PC-9 (cell line): Measurements from ENCODE around the gene RCBTB2. TPM values are rescaled to one million over a fixed set of nuclear protein-coding genes. Genes with fewer than 3 reads are reported as not detected.

ENCODE experiments used
- BruUV-seq: library from RNA; stranded (reverse); fragments of 400-500 nt; replicated peaks from 2 replicates; lab custom pipeline; 2021; lab: Mats Ljungman, UMichigan
- CTCF ChIA-PET: fragments of 300-600 bp; sonication (Branson Sonifier 250); formaldehyde crosslinking; loops from one replicate; lab custom pipeline; 2022; ENCODE audit warnings: antibody characterized with exemption; lab: Charles Lee
- POLR2A ChIA-PET: fragments of 300-600 bp; sonication (Branson Sonifier 250); formaldehyde crosslinking; loops from one replicate; lab custom pipeline; 2022; ENCODE audit warnings: antibody characterized with exemption; ENCODE audit not compliant: unreplicated experiment; lab: Charles Lee
- DNase-seq, 2 experiments: peaks; one replicate each; pipeline versions ENCODE4 v3.0.0 to v3.0.0-alpha.2; 2015 to 2022; ENCODE audit warnings: mixed read lengths in 1 of 2
- H2AFZ ChIP-seq: fragments of 200-600 bp; sonication (generic); 2 replicates; pipeline ENCODE4 v1.8.1; 2017; ENCODE audit warnings: antibody characterized with exemption
- H3F3A ChIP-seq: fragments of 200-600 bp; sonication (generic); 2 replicates; pipeline ENCODE4 v1.8.1; 2017; ENCODE audit warnings: antibody characterized with exemption, mild to moderate bottlenecking, low read depth; ENCODE audit not compliant: insufficient read depth
- H3K27ac ChIP-seq: fragments of 200-600 bp; sonication (generic); 2 replicates; pipeline ENCODE4 v1.6.1; 2016; ENCODE audit warnings: mixed run types
- H3K27me3 ChIP-seq: fragments of 200-600 bp; sonication (generic); 2 replicates; pipeline ENCODE4 v1.6.1; 2016; ENCODE audit warnings: low read depth, mixed run types; ENCODE audit not compliant: insufficient read depth
- H3K36me3 ChIP-seq: fragments of 200-600 bp; sonication (generic); 2 replicates; pipeline ENCODE4 v1.6.1; 2016; ENCODE audit warnings: low read depth, mixed run types
- H3K4me1 ChIP-seq: fragments of 200-600 bp; sonication (generic); replicated peaks from 2 replicates; pipeline ENCODE4 v1.6.1; 2016; ENCODE audit warnings: mixed run types; ENCODE audit not compliant: insufficient read depth
- H3K4me2 ChIP-seq: fragments of 200-600 bp; sonication (generic); 2 replicates; pipeline ENCODE4 v1.6.1; 2017; ENCODE audit warnings: mixed run types
- H3K4me3 ChIP-seq: fragments of 200-600 bp; sonication (generic); 2 replicates; pipeline ENCODE4 v1.6.1; 2016; ENCODE audit warnings: mixed run types
- H3K79me2 ChIP-seq: fragments of 200-600 bp; sonication (generic); 2 replicates; pipeline ENCODE4 v1.6.1; 2017; ENCODE audit warnings: low read depth, mixed run types
- H3K9me2 ChIP-seq: fragments of 200-600 bp; sonication (generic); 2 replicates; pipeline ENCODE4 v1.8.1; 2017; ENCODE audit warnings: mild to moderate bottlenecking; ENCODE audit not compliant: insufficient read depth
- H3K9me3 ChIP-seq: fragments of 200-600 bp; sonication (generic); 2 replicates; pipeline ENCODE4 v1.8.1; 2016; ENCODE audit warnings: low read depth; ENCODE audit not compliant: insufficient read depth
- H4K20me1 ChIP-seq: fragments of 200-600 bp; sonication (generic); 2 replicates; pipeline ENCODE4 v1.8.1; 2017; ENCODE audit not compliant: insufficient read depth
- EZH2 ChIP-seq: fragments of 200-600 bp; sonication (generic); IDR thresholded peaks from 2 replicates; pipeline ENCODE4 v1.8.0; 2017; ENCODE audit warnings: antibody characterized with exemption, low read depth
- intact Hi-C: fragments of 100-400 bp; cut with micrococcal nuclease; formaldehyde crosslinking; loops from one replicate; pipeline ENCODE4 v1.10.0; 2022; ENCODE audit not compliant: unreplicated experiment
- total RNA-seq: library from RNA; stranded (reverse); gene quantifications from 2 replicates; pipeline ENCODE4 v1.2.3, GENCODE V29; 2021
- TF ChIP-seq, protein P1 (sequence below): fragments of 200-600 bp; sonication (generic); conservative IDR thresholded peaks from 2 replicates; pipeline ENCODE4 v1.6.1; 2017; ENCODE audit warnings: mixed run types, antibody characterized with exemption, mild to moderate bottlenecking, moderate library complexity

Gene RCBTB2
- total RNA-seq, 1 experiment from 2014 or later, result 2.6 TPM

DNA sequence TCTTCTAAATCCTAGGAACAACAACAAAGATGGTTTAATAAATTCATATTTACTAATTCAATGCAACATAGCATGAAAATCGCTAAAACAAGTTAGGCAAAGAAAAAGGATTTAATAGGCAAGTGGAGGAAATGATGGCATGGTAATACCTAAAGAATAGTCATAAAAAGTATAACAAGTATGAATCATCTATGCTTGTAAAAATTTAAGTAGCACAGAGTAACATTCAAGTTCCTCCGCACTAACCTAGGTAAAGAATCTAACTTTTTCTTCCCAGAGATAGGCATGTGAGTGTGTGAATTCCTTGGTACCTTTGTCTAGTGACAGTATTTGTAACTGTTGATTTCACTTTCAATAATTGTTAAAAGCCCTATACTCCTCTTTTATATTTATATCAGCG, 42.6 kb downstream of the RCBTB2 start:
- intact Hi-C loops, result no loop called here

DNA sequence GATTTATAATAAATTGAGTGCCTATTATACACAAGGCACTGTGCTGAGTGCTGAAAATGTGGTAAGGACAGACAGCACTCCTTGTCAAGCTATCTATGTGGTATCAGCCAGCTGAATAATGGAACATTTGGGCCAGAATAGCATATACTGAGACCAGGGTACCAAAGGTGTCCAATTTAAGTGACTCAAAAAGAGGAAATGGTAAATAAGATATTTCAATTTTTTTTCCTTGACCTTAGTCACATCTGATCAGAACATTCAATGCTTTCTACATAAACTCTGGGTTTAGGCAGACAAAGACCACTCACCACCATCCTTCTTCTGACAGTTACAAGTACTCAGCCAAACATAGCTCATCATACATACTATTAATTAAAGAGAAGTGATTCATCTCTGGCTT, 43.2 kb downstream of the RCBTB2 start:
- no peak for DNase-seq
- Histone ChIP-seq H3K27me3 (no peaks in the 10 kb centered on the region), H3F3A (peaks cover 5% of the 10 kb centered on the region; the same call in 1 of the 2 replicates), H3K36me3 (no peaks in the 10 kb centered on the region), H3K27ac (no peak overlapping the region), H3K9me3 (no peaks in the 10 kb centered on the region), H3K9me2 (no peaks in the 10 kb centered on the region), H2AFZ (no peak overlapping the region), H3K4me3 (no peak overlapping the region), H3K4me2 (no peak overlapping the region), H3K79me2 (no peaks in the 10 kb centered on the region), H3K4me1 (0 out of 2 replicates have a peak, but pooled peaks cover 4% of the 10 kb centered on the region), H4K20me1 (no peaks in the 10 kb centered on the region)
- POLR2A ChIA-PET, result no interaction called here
- CTCF ChIA-PET, result no interaction called here
- no TSS peak for BruUV-seq
- TF ChIP-seq EZH2, result no peak
- TF ChIP-seq, protein P1, sequence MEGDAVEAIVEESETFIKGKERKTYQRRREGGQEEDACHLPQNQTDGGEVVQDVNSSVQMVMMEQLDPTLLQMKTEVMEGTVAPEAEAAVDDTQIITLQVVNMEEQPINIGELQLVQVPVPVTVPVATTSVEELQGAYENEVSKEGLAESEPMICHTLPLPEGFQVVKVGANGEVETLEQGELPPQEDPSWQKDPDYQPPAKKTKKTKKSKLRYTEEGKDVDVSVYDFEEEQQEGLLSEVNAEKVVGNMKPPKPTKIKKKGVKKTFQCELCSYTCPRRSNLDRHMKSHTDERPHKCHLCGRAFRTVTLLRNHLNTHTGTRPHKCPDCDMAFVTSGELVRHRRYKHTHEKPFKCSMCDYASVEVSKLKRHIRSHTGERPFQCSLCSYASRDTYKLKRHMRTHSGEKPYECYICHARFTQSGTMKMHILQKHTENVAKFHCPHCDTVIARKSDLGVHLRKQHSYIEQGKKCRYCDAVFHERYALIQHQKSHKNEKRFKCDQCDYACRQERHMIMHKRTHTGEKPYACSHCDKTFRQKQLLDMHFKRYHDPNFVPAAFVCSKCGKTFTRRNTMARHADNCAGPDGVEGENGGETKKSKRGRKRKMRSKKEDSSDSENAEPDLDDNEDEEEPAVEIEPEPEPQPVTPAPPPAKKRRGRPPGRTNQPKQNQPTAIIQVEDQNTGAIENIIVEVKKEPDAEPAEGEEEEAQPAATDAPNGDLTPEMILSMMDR, result no peak
- intact Hi-C loops, result no loop called here

More for the DNA sequence above, 42.6 kb downstream of the RCBTB2 start:
- H3K4me2 ChIP-seq, result no peak overlapping the region
- no peak overlapping the region for H3K4me3 ChIP-seq
- H3K79me2 ChIP-seq, result no peaks in the 10 kb centered on the region
- no peaks in the 10 kb centered on the region for H3K9me3 ChIP-seq
- H3K9me2 ChIP-seq, result no peaks in the 10 kb centered on the region
- POLR2A ChIA-PET, result no interaction called here
- TF ChIP-seq, protein P1, result no peak
- TF ChIP-seq EZH2, result no peak
- no peaks in the 10 kb centered on the region for H4K20me1 ChIP-seq
- DNase-seq, result no peak
- CTCF ChIA-PET, result no interaction called here
- H3K27ac ChIP-seq, result no peak overlapping the region
- H3K4me1 ChIP-seq, result 0 out of 2 replicates have a peak, but pooled peaks cover 4% of the 10 kb centered on the region
- BruUV-seq, result no TSS peak
- no peaks in the 10 kb centered on the region for H3K27me3 ChIP-seq
- H3F3A ChIP-seq, result peaks cover 5% of the 10 kb centered on the region; the same call in 1 of the 2 replicates
- no peak overlapping the region for H2AFZ ChIP-seq
- H3K36me3 ChIP-seq, result no peaks in the 10 kb centered on the region

DNA sequence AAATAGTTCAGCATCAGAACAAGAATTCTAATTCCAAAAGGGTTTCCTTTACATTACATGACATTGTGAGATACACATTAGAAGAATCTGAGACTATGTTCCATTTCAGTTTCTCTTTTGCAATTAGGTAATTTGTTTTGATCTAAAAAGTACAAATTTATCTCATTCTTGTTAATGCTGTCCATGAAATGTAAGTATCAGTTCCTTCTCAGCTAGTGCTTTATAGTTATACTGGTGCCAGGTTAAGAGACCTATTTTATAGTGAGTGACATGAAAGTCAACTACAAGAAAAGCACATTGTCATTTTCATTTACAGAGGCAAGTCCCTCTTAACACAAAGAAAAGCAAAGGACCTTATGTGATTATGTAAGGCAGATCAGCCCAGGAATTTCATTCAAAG, 43.9 kb downstream of the RCBTB2 start:
- H3K4me3 ChIP-seq, result no peak overlapping the region
- ChIA-PET POLR2A (no interaction called here), CTCF (no interaction called here)
- no peaks in the 10 kb centered on the region for H3K79me2 ChIP-seq
- H3K9me2 ChIP-seq, result no peaks in the 10 kb centered on the region
- H3K4me2 ChIP-seq, result no peak overlapping the region
- H3K27ac ChIP-seq, result no peak overlapping the region
- no peaks in the 10 kb centered on the region for H4K20me1 ChIP-seq
- no TSS peak for BruUV-seq
- no peak overlapping the region for H2AFZ ChIP-seq
- H3K36me3 ChIP-seq, result no peaks in the 10 kb centered on the region
- intact Hi-C loops, result no loop called here
- no peaks in the 10 kb centered on the region for H3K27me3 ChIP-seq
- TF ChIP-seq EZH2, result no peak
- TF ChIP-seq, protein P1, result no peak
- H3F3A ChIP-seq, result peaks cover 4% of the 10 kb centered on the region; the same call in 1 of the 2 replicates
- no peak for DNase-seq
- 0 out of 2 replicates have a peak, but pooled peaks cover 4% of the 10 kb centered on the region for H3K4me1 ChIP-seq
- H3K9me3 ChIP-seq, result no peaks in the 10 kb centered on the region
